ENCODE data around the gene KIF15.

KIF15 gene

DNA sequence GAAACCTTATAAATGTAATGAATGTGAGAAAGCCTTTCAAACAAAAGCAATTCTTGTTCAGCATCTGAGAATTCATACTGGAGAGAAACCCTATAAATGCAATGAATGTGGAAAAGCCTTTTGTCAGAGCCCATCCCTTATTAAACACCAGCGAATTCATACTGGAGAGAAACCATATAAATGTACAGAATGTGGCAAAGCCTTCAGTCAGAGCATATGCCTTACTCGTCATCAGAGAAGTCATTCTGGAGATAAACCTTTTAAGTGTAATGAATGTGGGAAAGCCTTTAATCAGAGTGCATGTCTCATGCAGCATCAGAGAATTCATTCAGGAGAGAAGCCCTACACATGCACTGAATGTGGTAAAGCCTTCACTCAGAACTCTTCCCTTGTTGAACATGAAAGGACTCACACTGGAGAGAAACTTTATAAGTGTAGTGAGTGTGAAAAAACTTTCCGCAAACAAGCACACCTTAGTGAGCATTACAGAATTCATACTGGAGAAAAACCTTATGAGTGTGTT, 26.9 kb upstream of the KIF15 start:
- peaks cover 44% of the 10 kb centered on the region for H3K36me3 ChIP-seq
- peaks cover 13% of the 10 kb centered on the region for H3K9me3 ChIP-seq (ENCODE audit: severe bottlenecking)
- no peak overlapping the region for H3K4me3 ChIP-seq (ENCODE audit: low read depth, low read length)
- H3K27ac ChIP-seq: no peak overlapping the region
- DNase-seq: no peak
- TF ChIP-seq CTCF (IDR thresholded peaks at IDR 0.05; ENCODE audit: low read depth, low read length): no peak
- no peaks in the 10 kb centered on the region for H3K27me3 ChIP-seq (ENCODE audit: insufficient read depth, low read depth, severe bottlenecking)

GRCh38 chr3:44761101-44761423, 532 bp upstream of the KIF15 start:
- Histone ChIP-seq H3K4me3 (ENCODE audit: low read depth, low read length) (peak overlapping the region; percentile 100), H3K9me3 (ENCODE audit: severe bottlenecking) (no peaks in the 10 kb centered on the region), H3K27ac (peak overlapping the region; percentile 93), H3K27me3 (ENCODE audit: insufficient read depth, low read depth, severe bottlenecking) (no peaks in the 10 kb centered on the region), H3K36me3 (peaks cover 29% of the 10 kb centered on the region)
- DNase-seq: no peak
- no peak for TF ChIP-seq CTCF (IDR thresholded peaks at IDR 0.05; ENCODE audit: low read depth, low read length)

GRCh38 chr3:44762170-44762677, 630 bp downstream of the KIF15 start:
- H3K36me3 ChIP-seq: peaks cover 37% of the 10 kb centered on the region
- DNase-seq: no peak

GRCh38 chr3:44762690-44763089, 1.1 kb downstream of the KIF15 start:
- Histone ChIP-seq H3K9me3 (ENCODE audit: severe bottlenecking) (no peaks in the 10 kb centered on the region), H3K4me3 (ENCODE audit: low read depth, low read length) (peak overlapping the region; percentile 100), H3K36me3 (peaks cover 38% of the 10 kb centered on the region), H3K27ac (peak overlapping the region; percentile 93), H3K27me3 (ENCODE audit: insufficient read depth, low read depth, severe bottlenecking) (no peaks in the 10 kb centered on the region)
- no peak for TF ChIP-seq CTCF (IDR thresholded peaks at IDR 0.05; ENCODE audit: low read depth, low read length)
- DNase-seq: no peak

More at GRCh38 chr3:44762170-44762677, 630 bp downstream of the KIF15 start:
- Histone ChIP-seq H3K9me3 (ENCODE audit: severe bottlenecking) (no peaks in the 10 kb centered on the region), H3K4me3 (ENCODE audit: low read depth, low read length) (peak overlapping the region; percentile 100), H3K27ac (peak overlapping the region; percentile 93), H3K27me3 (ENCODE audit: insufficient read depth, low read depth, severe bottlenecking) (no peaks in the 10 kb centered on the region)
- no peak for TF ChIP-seq CTCF (IDR thresholded peaks at IDR 0.05; ENCODE audit: low read depth, low read length)

DNA sequence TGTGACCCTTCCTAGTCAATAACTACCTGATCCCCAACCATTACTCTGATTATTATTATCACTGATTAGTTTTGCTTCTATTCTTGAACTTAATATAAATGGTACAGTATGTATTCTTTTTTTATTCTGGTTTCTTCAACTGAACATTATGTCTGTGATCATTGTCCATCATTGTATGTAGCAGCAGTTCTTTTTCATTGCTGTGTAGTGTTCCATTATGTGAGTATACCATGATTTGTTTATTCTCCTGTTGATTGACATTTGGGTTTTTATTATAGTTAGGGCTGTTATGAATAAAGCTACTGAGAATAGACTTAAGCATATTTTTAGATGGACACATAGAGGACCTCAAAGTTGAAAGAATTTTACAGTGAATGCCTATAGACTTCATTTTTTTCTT, 2.7 kb downstream of the KIF15 start:
- peaks cover 37% of the 10 kb centered on the region for H3K36me3 ChIP-seq
- H3K27ac ChIP-seq: no peak overlapping the region
- DNase-seq: no peak
- H3K27me3 ChIP-seq (ENCODE audit: insufficient read depth, low read depth, severe bottlenecking): no peaks in the 10 kb centered on the region
- no peaks in the 10 kb centered on the region for H3K9me3 ChIP-seq (ENCODE audit: severe bottlenecking)
- no peak overlapping the region for H3K4me3 ChIP-seq (ENCODE audit: low read depth, low read length)
- TF ChIP-seq CTCF (IDR thresholded peaks at IDR 0.05; ENCODE audit: low read depth, low read length): no peak

Measured in WERI-Rb-1 (cell line).